K562 treated with DMSO at 1 percent for 48 hours (cell line): ENCODE measurements around the gene MAPK8IP2. TPM values are rescaled to one million over a fixed set of nuclear protein-coding genes. Genes with fewer than 3 reads are reported as not detected.

ENCODE experiments used
- total RNA-seq: library from RNA; unstranded; fragments of 300-600 nt; gene quantifications from 2 replicates; pipeline ENCODE4 v1.2.3, GENCODE V29; 2022; ENCODE audit warnings: low replicate concordance; ENCODE audit errors: extremely low read depth

The MAPK8IP2 gene
- not detected in 2 replicates for total RNA-seq

DNA sequence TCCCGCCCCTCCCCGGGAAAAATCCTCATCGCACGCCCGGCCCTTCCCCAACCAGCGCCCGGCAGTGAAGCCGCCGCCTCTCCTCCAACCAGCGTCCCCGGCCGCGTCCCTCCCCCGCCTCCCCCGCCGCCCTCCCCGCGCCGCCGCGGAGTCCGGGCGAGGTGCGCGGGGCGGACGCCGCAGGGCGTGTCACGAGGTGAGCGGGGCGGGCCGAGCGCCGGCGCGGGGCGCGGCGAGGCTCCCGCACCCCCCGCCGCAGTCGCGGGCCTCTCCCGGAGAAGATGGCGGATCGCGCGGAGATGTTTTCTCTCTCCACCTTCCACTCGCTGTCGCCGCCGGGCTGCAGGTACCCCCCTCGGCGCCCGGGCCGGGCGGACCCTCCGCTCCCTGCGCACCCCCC, at the start of gene MAPK8IP2:
MAPK8IP2 (plus strand) TSS at position 256 of the 400 bp plus-strand sequence; CDS start at position 282, 26 bp downstream.

DNA sequence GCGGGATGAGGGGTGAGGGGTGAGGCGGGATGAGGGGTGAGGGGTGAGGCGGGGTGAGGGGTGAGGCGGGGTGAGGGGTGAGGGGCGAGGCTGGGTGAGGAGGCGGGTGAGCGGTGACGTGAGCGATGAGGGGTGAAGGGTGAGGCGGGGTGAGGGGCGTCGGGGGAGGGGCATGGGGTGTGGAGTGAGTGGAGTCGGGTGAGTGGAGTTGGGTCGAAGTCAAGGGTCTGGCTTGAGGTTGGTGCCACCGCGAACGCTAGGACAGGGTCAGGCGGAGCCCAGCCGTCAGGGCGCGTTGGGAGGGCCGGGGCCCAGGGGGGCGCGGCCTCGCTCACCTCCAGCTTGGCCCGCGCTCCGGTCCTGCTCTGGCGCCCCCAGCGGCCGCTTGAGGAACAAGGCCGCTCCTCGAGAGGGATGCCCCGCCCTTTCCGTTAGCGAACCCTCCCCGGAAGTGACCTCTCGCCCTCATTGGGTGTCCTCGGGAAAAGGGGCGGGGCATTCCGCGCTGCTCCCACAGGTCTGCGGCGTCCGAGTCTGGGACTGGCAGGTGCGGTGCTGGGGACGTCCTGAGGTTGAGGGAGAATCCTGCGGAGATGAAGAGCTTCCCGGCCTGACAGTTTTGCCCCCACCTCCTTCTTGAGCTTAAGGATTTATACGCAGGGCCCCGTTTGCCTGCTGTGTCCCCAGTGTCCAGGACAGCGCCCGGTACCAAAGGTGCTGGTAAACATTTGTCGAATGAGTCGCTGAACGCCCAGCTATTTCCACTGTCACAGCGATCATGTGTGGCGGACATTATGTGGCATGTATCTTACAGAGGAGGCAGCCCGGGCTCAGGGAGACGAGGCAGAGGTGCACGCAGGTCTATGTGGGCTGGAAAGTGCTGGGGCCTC, 37.8 kb upstream of the MAPK8IP2 start, which contains the start of gene SYCE3:
SYCE3 (minus strand) TSS at position 397 of the 890 bp plus-strand sequence. CDS start 6,514 bp downstream, outside the sequence.

DNA sequence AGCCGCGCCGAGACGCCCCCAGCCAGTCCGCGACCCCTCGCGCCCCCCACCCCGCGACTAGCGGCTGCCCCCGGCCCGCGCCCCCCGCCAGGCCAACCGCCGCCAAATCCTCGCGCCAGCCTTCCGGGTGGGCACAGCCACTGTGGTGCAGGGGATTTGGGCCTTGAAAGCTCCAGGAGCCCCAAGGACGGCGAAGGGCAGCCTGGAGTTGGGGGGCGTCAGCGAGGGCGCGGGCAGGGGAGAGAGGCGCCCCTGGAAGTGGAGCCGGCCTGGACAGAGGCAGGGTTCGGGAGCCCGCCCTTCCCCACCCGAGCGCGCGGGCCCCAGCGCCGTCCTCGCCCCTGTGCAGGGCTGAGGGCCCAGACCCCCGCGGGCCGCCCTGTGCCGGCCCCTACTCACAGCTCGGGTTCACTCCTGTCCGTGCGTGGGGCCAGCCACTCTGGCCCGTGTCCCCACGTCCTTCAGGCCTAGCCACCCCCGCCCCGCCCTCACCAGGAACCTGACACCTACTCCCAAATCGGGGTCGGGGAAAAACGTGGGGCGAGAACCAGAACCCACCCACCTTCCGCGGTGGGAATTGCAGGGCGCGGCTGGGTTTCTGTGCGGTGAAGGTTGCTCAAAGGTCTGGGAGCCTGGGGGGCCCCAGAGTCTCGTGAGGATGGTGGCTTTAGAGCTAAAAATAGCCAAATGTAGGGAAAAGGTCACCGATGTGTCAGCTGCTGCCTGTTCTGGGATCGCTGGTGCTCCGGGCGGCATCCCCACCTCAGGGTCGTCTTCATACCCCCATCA, 22.4 kb upstream of the MAPK8IP2 start, which contains the start of gene CPT1B:
CPT1B (minus strand) TSS at position 441 of the 789 bp plus-strand sequence. CDS start 512 bp downstream, outside the sequence.

DNA sequence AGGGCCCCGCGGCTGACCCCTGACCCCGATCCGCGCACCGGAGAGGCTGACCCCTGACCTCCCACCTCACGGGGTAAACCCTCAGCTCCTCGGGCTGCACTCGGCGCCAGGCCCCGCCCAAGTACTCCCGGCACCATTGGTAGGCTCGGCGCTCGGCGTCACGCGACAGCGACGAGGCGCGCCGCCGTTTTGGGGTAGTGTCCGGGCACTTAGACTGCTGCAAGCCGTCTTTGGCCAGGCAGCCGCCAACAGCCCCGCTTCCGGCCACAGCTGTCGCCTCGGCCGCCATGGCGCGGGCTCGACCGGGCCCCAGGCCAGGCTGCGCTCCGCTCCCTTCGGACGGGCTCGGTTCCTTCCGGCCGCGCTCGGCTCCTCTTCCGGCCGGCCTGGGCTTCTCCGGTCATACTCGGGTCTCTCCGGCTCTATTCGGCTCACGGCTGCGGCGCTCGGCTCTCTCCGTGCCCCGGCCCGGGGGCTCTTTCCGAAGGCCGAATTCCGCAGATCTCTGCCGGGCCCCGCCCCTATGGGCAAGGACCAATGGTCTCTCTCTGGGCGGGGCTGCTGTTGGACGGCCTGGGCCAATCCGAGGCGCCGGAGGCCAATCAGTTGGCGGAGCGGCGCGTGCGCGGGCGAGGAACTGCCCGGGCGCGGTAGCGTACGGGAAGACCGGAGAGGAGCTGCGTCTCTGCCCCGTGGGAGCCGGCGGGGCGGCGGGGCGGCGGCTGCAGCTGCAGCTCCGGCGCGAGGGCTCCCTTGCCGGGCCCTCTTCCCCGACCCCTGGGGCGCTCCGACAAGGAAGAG, 17.9 kb upstream of the MAPK8IP2 start, which contains the start of gene CHKB:
CHKB (minus strand) TSS at position 357 of the 801 bp plus-strand sequence; CDS start at position 289, 68 bp downstream.

DNA sequence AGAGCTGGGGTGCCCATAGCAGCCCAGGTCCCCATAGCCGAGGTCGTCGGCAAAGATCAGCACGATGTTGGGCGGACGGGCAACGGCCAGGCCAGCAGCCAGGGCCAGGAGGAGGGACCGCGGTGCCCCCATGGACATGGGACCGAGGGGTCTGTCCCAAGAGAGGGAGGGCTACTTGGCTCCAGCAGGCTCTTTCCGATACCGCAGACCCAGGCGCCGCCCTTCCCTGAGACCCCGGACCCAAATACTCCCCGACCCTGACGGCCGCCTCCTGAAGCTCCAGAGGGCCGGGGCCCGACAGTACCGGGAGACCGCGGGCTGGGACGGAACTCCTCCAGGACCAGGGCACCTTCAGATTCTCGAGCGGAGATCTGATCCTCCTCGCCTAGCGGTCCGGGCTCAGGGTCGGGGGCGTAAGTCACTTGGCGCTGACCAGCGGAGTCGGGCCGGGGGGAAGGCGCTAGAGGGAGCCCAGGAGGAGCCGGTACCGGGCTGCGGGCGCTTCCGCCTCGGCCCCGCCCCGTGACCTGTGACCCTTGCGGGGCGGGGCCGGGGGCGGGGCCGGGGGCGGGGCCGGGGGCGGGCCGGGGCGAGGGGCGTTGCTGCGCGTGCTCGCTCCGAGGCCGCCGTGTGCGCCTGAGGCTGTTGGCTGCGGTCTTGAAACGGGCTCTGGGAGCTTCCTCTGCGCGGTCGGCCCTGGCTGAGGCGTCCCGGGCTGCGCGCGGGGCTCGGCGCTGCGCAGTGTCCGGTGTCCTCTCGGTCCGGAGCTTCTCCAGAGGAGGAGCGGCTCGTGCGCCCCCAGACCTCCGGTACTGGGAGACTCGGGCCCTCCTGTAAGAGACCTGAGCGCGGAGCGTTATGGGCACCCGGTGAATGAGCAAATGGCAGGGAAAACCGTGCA, 27.3 kb downstream of the MAPK8IP2 start, which contains the start of gene ARSA:
ARSA (minus strand) TSS at position 511 of the 901 bp plus-strand sequence; CDS start at position 138, 373 bp downstream.

Other genes with a start within 250 kb of the MAPK8IP2 start
- gene SBF1, start 125.8 kb upstream of the MAPK8IP2 start, total RNA-seq, result 58.0 TPM in 1 of 2 replicates, not detected in the other
- gene ADM2, start 119.2 kb upstream of the MAPK8IP2 start, total RNA-seq, result not detected in 2 replicates
- gene MIOX, start 113.9 kb upstream of the MAPK8IP2 start, total RNA-seq, result not detected in 2 replicates
- not detected in 2 replicates for gene LMF2, start 93.1 kb upstream of the MAPK8IP2 start, total RNA-seq
- gene NCAPH2, start 92.6 kb upstream of the MAPK8IP2 start, total RNA-seq, result not detected in 2 replicates
- gene SCO2, start 75.2 kb upstream of the MAPK8IP2 start, total RNA-seq, result not detected in 2 replicates
- not detected in 2 replicates for gene TYMP, start 70.8 kb upstream of the MAPK8IP2 start, total RNA-seq
- gene KLHDC7B, start 54.9 kb upstream of the MAPK8IP2 start, total RNA-seq, result not detected in 2 replicates
- gene SYCE3, start 37.9 kb upstream of the MAPK8IP2 start, total RNA-seq, result not detected in 2 replicates
- gene CPT1B, start 22.4 kb upstream of the MAPK8IP2 start, total RNA-seq, result not detected in 2 replicates
- not detected in 2 replicates for gene CHKB, start 17.9 kb upstream of the MAPK8IP2 start, total RNA-seq
- not detected in 2 replicates for gene ARSA, start 27.4 kb downstream of the MAPK8IP2 start, total RNA-seq
- not detected in 2 replicates for gene SHANK3, start 72.0 kb downstream of the MAPK8IP2 start, total RNA-seq
- gene ACR, start 137.4 kb downstream of the MAPK8IP2 start, total RNA-seq, result not detected in 2 replicates
- gene RABL2B, start 182.8 kb downstream of the MAPK8IP2 start, total RNA-seq, result not detected in 2 replicates